SK-N-MC (cell line): ENCODE data around the gene MAN1B1.
A peak's percentile ranks its signal among the peaks of the same experiment; 100 is the strongest.

Experiments used
- DNase-seq: peaks from one replicate; pipeline ENCODE4 v3.0.0-alpha.2; 2011; ENCODE audit warnings: low read depth, low spot score
- H3K27ac ChIP-seq: fragments of 200-600 bp; sonication (generic); 2 replicates; pipeline ENCODE4 v1.5.1; 2016; ENCODE audit warnings: mixed run types
- H3K36me3 ChIP-seq: fragments of 200-600 bp; sonication (generic); 2 replicates; pipeline ENCODE4 v1.6.1; 2017; ENCODE audit warnings: antibody characterized with exemption, low read length, mixed read lengths; ENCODE audit not compliant: insufficient read depth
- H3K4me3 ChIP-seq: fragments of 200-600 bp; sonication (generic); 2 replicates; pipeline ENCODE4 v1.5.1; 2016
- H3K9ac ChIP-seq: fragments of 200-600 bp; sonication (generic); 2 replicates; pipeline ENCODE4 v1.8.0; 2017; ENCODE audit warnings: mixed run types, mixed read lengths; ENCODE audit not compliant: insufficient read length
- H3K9me3 ChIP-seq: fragments of 200-600 bp; sonication (generic); 2 replicates; pipeline ENCODE4 v1.6.1; 2017; ENCODE audit warnings: low read depth, mild to moderate bottlenecking, antibody characterized with exemption, low read length, moderate library complexity, mixed read lengths
- EZH2 ChIP-seq: fragments of 200-600 bp; sonication (generic); IDR thresholded peaks from one replicate; pipeline ENCODE4 v1.6.1; 2017; ENCODE audit warnings: antibody characterized with exemption
- FOXP2 ChIP-seq: optimal IDR thresholded peaks from 2 replicates; pipeline ENCODE3; 2011; ENCODE audit warnings: mild to moderate bottlenecking, moderate library complexity; ENCODE audit not compliant: insufficient read depth; ENCODE audit errors: extremely low read length, control extremely low read depth
- POLR2AphosphoS5 ChIP-seq: IDR thresholded peaks from 2 replicates; pipeline ENCODE4 v1.6.1; 2012; ENCODE audit warnings: mild to moderate bottlenecking, low read depth, low read length, borderline replicate concordance

MAN1B1 gene

DNA sequence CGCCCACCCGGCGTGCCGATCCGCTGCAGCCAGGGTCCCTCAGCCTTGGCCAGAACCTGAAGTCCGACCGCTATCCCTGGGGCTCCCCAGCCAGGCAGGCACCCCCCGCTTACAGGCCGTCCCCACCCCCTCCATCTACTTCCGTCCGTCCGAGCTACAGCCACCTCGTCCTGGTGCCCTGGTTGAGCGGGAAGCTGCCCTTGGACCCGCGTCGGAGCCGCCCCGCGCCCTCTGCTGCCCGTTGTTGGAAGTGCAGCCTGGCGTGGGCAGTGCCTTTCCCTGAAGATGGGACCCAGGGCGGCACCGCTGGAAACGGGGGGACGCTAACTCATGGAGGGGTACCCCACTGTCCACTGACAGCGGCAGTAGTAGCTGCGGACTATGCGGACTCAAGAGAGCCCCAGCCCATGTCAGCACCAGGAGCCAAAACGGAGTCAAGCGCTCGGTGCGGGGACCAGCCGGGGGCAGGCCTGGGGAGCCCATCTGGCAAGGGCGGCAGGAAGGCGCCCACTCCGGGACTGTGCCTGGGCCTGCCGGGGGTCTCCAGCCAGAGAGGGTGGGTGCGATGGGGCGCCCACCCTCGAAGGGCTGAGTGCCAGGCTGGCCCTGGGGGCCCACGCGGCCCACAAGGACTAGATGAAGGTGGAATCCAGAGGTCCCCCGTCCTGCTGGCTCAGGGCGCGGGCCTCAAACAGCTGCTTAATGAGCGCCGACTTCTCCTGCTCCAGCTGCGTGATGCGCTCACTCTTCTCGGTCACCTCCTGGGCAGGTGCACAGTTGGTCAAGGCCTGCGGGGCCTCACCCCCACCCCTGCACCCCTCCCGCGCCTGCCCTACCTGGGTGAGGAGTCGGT, 22.5 kb upstream of the MAN1B1 start:
- H3K27ac ChIP-seq = no peak overlapping the region
- H3K36me3 ChIP-seq = peaks cover 4% of the 10 kb centered on the region; the same call in 1 of the 2 replicates

GRCh38 chr9:137064880-137065164, 22.0 kb upstream of the MAN1B1 start:
- TF ChIP-seq POLR2AphosphoS5 (no peak), FOXP2 (no peak), EZH2 (no peak)
- DNase-seq = no peak

More for the DNA sequence above, 22.5 kb upstream of the MAN1B1 start:
- DNase-seq = no peak
- no peaks in the 10 kb centered on the region for H3K9me3 ChIP-seq
- no peak overlapping the region for H3K9ac ChIP-seq
- TF ChIP-seq POLR2AphosphoS5 = no peak
- no peak for TF ChIP-seq EZH2
- TF ChIP-seq FOXP2 = no peak
- H3K4me3 ChIP-seq = no peak overlapping the region

DNA sequence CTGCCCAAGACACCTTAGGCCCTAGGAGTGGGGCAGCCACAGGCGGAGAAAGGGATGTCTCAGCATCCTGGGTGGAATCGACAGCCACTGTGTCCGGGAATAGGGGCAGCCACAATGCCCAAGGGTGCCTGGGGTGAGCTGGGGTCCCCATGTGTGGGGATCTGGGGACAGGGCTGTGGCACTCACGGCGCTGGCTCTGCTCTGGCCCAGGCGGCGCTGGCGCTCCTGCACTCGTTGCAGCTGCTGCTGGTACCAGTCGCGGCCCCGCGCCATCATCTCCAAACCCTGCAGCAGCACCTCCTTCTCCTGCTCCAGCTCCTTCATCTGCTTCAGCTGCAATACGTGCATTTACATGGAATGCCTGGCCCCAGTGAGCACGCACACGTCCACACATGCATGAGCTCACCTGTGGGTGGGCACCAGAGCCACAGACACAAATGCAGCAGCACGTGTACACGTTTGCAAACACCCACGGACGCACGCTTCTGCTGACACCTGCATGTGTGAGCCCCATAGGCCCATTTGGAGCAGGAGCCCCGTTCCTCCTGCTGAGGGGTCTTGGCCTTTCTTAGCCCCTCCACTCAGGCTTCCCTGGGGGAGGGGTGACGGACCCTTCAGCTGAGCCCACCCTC, 21.3 kb upstream of the MAN1B1 start:
- Histone ChIP-seq H3K9ac (no peak overlapping the region), H3K9me3 (no peaks in the 10 kb centered on the region), H3K4me3 (no peak overlapping the region), H3K27ac (no peak overlapping the region), H3K36me3 (peaks cover 4% of the 10 kb centered on the region; the same call in 1 of the 2 replicates)
- TF ChIP-seq FOXP2 (no peak), POLR2AphosphoS5 (no peak), EZH2 (no peak)
- DNase-seq = no peak

More at GRCh38 chr9:137064880-137065164, 22.0 kb upstream of the MAN1B1 start:
- Histone ChIP-seq H3K9me3 (no peaks in the 10 kb centered on the region), H3K9ac (no peak overlapping the region), H3K4me3 (no peak overlapping the region), H3K27ac (no peak overlapping the region), H3K36me3 (peaks cover 4% of the 10 kb centered on the region; the same call in 1 of the 2 replicates)

GRCh38 chr9:137066096-137066861, 20.5 kb upstream of the MAN1B1 start:
- Histone ChIP-seq H3K27ac (no peak overlapping the region), H3K4me3 (no peak overlapping the region), H3K9ac (no peak overlapping the region), H3K36me3 (peaks cover 4% of the 10 kb centered on the region; the same call in 1 of the 2 replicates), H3K9me3 (no peaks in the 10 kb centered on the region)
- no peak for DNase-seq
- TF ChIP-seq POLR2AphosphoS5 (no peak), FOXP2 (no peak), EZH2 (no peak)

GRCh38 chr9:137067860-137068538, 18.8 kb upstream of the MAN1B1 start:
- DNase-seq = no peak
- H3K27ac ChIP-seq = 0 out of 2 replicates have a peak overlapping the region, but pooled peaks have one; percentile 13

GRCh38 chr9:137068539-137069507, 18.0 kb upstream of the MAN1B1 start:
- Histone ChIP-seq H3K27ac (no peak overlapping the region), H3K4me3 (peak overlapping the region; percentile 80), H3K9me3 (no peaks in the 10 kb centered on the region), H3K36me3 (peaks cover 4% of the 10 kb centered on the region; the same call in 1 of the 2 replicates), H3K9ac (peak overlapping the region; percentile 66)
- no peak for DNase-seq
- TF ChIP-seq EZH2 (no peak), POLR2AphosphoS5 (no peak), FOXP2 (no peak)

More at GRCh38 chr9:137067860-137068538, 18.8 kb upstream of the MAN1B1 start:
- H3K9me3 ChIP-seq = no peaks in the 10 kb centered on the region
- H3K9ac ChIP-seq = no peak overlapping the region
- peak overlapping the region; percentile 80 for H3K4me3 ChIP-seq
- no peak for TF ChIP-seq POLR2AphosphoS5
- TF ChIP-seq FOXP2 = no peak
- TF ChIP-seq EZH2 = no peak
- H3K36me3 ChIP-seq = peaks cover 4% of the 10 kb centered on the region; the same call in 1 of the 2 replicates

GRCh38 chr9:137069508-137070091, 17.2 kb upstream of the MAN1B1 start:
- Histone ChIP-seq H3K4me3 (peak overlapping the region; percentile 80), H3K36me3 (peaks cover 2% of the 10 kb centered on the region; the same call in 1 of the 2 replicates), H3K27ac (no peak overlapping the region), H3K9me3 (no peaks in the 10 kb centered on the region), H3K9ac (peak overlapping the region; percentile 66)
- TF ChIP-seq EZH2 = no peak
- no peak for TF ChIP-seq POLR2AphosphoS5
- no peak for TF ChIP-seq FOXP2
- no peak for DNase-seq
